Liver (tissue), 3 donors: Measurements from ENCODE around the gene PLLP.
A peak's percentile ranks its signal among the peaks of the same experiment; 100 is the strongest.

Experiments used
- CTCF ChIP-seq: fragments of 150-350 bp; IDR thresholded peaks from 2 replicates; pipeline ENCODE4 v1.5.1; 2017; ENCODE audit warnings: improper control_type of control experiment, low read depth, low read length; ENCODE audit not compliant: missing input control
- GABPA ChIP-seq, 2 donors: IDR thresholded peaks in 1 of 2; conservative IDR thresholded peaks in 1 of 2; 2 replicates each; pipeline ENCODE4 v1.6.1; 2016; ENCODE audit warnings: antibody characterized with exemption in 2 of 2, mild to moderate bottlenecking in 1 of 2, moderate library complexity in 1 of 2
- HNF4G ChIP-seq: IDR thresholded peaks from 2 replicates; pipeline ENCODE4 v1.6.1; 2016; ENCODE audit warnings: antibody characterized with exemption
- NR2F2 ChIP-seq: IDR thresholded peaks from 2 replicates; pipeline ENCODE4 v1.6.1; 2016; ENCODE audit warnings: antibody characterized with exemption
- donor health status: healthy.
- donor health status: healthy.

DNA sequence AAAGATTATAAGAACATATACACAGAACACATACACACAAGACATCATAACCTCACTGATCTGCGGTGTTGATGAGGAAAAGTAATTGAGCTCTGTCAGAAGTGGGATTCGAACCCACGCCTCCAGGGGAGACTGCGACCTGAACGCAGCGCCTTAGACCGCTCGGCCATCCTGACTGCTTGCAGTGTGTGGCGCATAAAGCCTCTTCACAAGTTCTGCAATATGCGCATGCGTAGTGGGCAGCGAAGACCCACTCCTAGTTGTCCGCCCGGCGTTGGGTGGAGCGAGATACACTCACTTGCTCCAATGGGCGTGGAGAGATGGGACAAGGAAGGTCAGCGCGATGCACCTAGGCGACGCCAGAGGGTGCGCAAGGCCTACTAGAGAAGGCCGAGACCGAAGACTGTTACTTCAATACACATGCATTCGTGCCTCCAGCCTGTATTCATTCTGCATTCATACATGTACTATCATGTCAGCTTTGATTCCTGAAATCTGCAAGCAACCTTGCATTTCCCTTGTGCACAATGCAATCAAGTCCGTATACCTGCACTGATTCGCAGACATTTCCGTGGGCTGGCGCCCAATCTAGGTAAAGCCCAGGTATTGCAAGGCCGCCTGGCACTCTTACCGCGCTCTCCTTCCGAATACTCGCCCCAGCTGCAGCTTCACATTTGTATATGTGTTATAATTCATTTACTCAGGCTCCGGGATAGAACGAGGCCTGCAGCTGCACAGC is 16.1 kb upstream of the PLLP start:
- TF ChIP-seq GABPA (IDR thresholded peaks at IDR 0.05 in 1 of 2, conservative IDR thresholded peaks at IDR 0.05 in 1 of 2), result no peak
- TF ChIP-seq CTCF, result peak; percentile 99
- peak; percentile 69 for TF ChIP-seq NR2F2
- peak; percentile 20 for TF ChIP-seq HNF4G
